Bronchial epithelial cell (primary cell): Measurements from ENCODE around the gene KCNQ1OT1. TPM values are rescaled to one million over a fixed set of nuclear protein-coding genes. Genes with fewer than 3 reads are reported as not detected.

Source experiments
- DNase-seq: peaks from one replicate; pipeline ENCODE4 v3.0.0-alpha.2; 2010; ENCODE audit warnings: low read depth
- FAIRE-seq: peaks from 2 replicates; lab custom pipeline; 2011; peaks lifted over from hg19 to GRCh38; lab: Jason Lieb, UNC
- H3K27me3 ChIP-seq: 2 replicates; pipeline ENCODE4 v1.5.1; 2011; ENCODE audit warnings: low read length; ENCODE audit not compliant: control insufficient read depth, insufficient read depth
- H3K36me3 ChIP-seq: 2 replicates; pipeline ENCODE4 v1.5.1; 2011; ENCODE audit warnings: low read length; ENCODE audit not compliant: control insufficient read depth, insufficient read depth
- H3K4me3 ChIP-seq: 2 replicates; pipeline ENCODE4 v1.5.1; 2011; ENCODE audit warnings: mild to moderate bottlenecking, low read depth, low read length, control low read depth
- CTCF ChIP-seq: IDR thresholded peaks from 2 replicates; pipeline ENCODE4 v1.5.1; 2011; ENCODE audit warnings: mild to moderate bottlenecking, moderate library complexity, low read length, control low read depth, inconsistent platforms; ENCODE audit not compliant: insufficient read depth, severe bottlenecking
- total RNA-seq: library from RNA; depleted of rRNA; stranded (reverse); fragments of >200 nt; gene quantifications from 2 replicates; pipeline ENCODE4 v1.2.1, GENCODE V29; 2014

Gene KCNQ1OT1
- 0.53 and 0.64 TPM in 2 replicates for total RNA-seq

GRCh38 chr11:2699531-2700414 is at the start of gene KCNQ1OT1:
KCNQ1OT1 (minus strand) TSS chr11:2699994.
- Histone ChIP-seq H3K4me3 (peak within 1 kb of the TSS; percentile 72), H3K27me3 (no peaks in the 10 kb centered on the region), H3K36me3 (no peaks in the 10 kb centered on the region)
- FAIRE-seq (no peak), DNase-seq (peak; percentile 83)
- TF ChIP-seq CTCF: no peak

- H3K36me3 ChIP-seq: no peaks in the 10 kb centered on the region
- DNase-seq (no peak), FAIRE-seq (no peak)
- H3K4me3 ChIP-seq: no peak overlapping the region
- TF ChIP-seq CTCF: no peak
- no peaks in the 10 kb centered on the region for H3K27me3 ChIP-seq
Measured at GRCh38 chr11:2748814-2749554, 49.2 kb upstream of the KCNQ1OT1 start.

- Histone ChIP-seq H3K27me3 (no peaks in the 10 kb centered on the region), H3K4me3 (no peak overlapping the region), H3K36me3 (no peaks in the 10 kb centered on the region)
- FAIRE-seq (no peak), DNase-seq (no peak)
- TF ChIP-seq CTCF: no peak
Measured at GRCh38 chr11:2748061-2748813, 48.4 kb upstream of the KCNQ1OT1 start.

- no peak for DNase-seq
- H3K27me3 ChIP-seq: no peaks in the 10 kb centered on the region
- TF ChIP-seq CTCF: no peak
- no peak overlapping the region for H3K4me3 ChIP-seq
- no peak for FAIRE-seq
- no peaks in the 10 kb centered on the region for H3K36me3 ChIP-seq
Measured at GRCh38 chr11:2747248-2748027, 47.6 kb upstream of the KCNQ1OT1 start.
